Mesendoderm (in vitro differentiated cells): ENCODE results near the gene STYK1.

Source experiments
- DNase-seq: peaks from one replicate; pipeline ENCODE4 v3.0.0; 2013
- H2AK5ac ChIP-seq: 2 replicates; pipeline ENCODE4 v1.6.1; 2013; ENCODE audit warnings: low read length, inconsistent platforms
- H2BK120ac ChIP-seq: 2 replicates; pipeline ENCODE4 v1.6.1; 2013; ENCODE audit warnings: low read depth, mild to moderate bottlenecking, low read length, moderate library complexity, mixed read lengths
- H2BK15ac ChIP-seq: replicated peaks from 2 replicates; pipeline ENCODE4 v1.6.1; 2013; ENCODE audit warnings: low read depth, mild to moderate bottlenecking, moderate library complexity
- H2BK5ac ChIP-seq: 2 replicates; pipeline ENCODE4 v1.6.1; 2013; ENCODE audit warnings: low read length, inconsistent platforms
- H3K18ac ChIP-seq: 2 replicates; pipeline ENCODE4 v1.6.1; 2013; ENCODE audit warnings: mild to moderate bottlenecking, low read length, mixed read lengths
- H3K23ac ChIP-seq: one replicate; pipeline ENCODE4 v1.6.1; 2013; ENCODE audit warnings: low read length
- H3K27ac ChIP-seq: 2 replicates; pipeline ENCODE4 v1.5.1; 2013; ENCODE audit warnings: low read depth, mild to moderate bottlenecking, inconsistent platforms, low read length, moderate library complexity
- H3K27me3 ChIP-seq: 2 replicates; pipeline ENCODE4 v1.6.1; 2013; ENCODE audit warnings: low read length, control low read depth, mild to moderate bottlenecking, inconsistent platforms; ENCODE audit not compliant: insufficient read depth, poor library complexity
- H3K36me3 ChIP-seq: 2 replicates; pipeline ENCODE4 v1.6.1; 2013; ENCODE audit warnings: low read length, inconsistent platforms; ENCODE audit not compliant: control insufficient read depth, insufficient read depth
- H3K4ac ChIP-seq: one replicate; pipeline ENCODE4 v1.6.1; 2013; ENCODE audit warnings: low read depth, mild to moderate bottlenecking, low read length, moderate library complexity
- H3K4me1 ChIP-seq: 2 replicates; pipeline ENCODE4 v1.6.1; 2013; ENCODE audit warnings: low read depth, low read length, inconsistent platforms; ENCODE audit not compliant: control insufficient read depth
- H3K4me2 ChIP-seq: 2 replicates; pipeline ENCODE4 v1.6.1; 2013; ENCODE audit warnings: low read length
- H3K4me3 ChIP-seq: 2 replicates; pipeline ENCODE4 v1.5.1; 2013; ENCODE audit warnings: mild to moderate bottlenecking, low read length
- H3K56ac ChIP-seq: one replicate; pipeline ENCODE4 v1.6.1; 2013; ENCODE audit warnings: low read length
- H3K79me1 ChIP-seq: 2 replicates; pipeline ENCODE4 v1.6.1; 2013; ENCODE audit warnings: low read length, inconsistent platforms
- H3K79me2 ChIP-seq: 2 replicates; pipeline ENCODE4 v1.6.1; 2013; ENCODE audit warnings: mild to moderate bottlenecking, low read length; ENCODE audit not compliant: control insufficient read depth, insufficient read depth
- H3K9ac ChIP-seq: 2 replicates; pipeline ENCODE4 v1.6.1; 2013; ENCODE audit warnings: low read length, inconsistent platforms
- H4K5ac ChIP-seq: one replicate; pipeline ENCODE4 v1.6.1; 2013; ENCODE audit warnings: low read length
- H4K8ac ChIP-seq: one replicate; pipeline ENCODE4 v1.6.1; 2013; ENCODE audit warnings: low read depth, mild to moderate bottlenecking, control low read depth, low read length, moderate library complexity
- WGBS: extraction: QIAGEN DNeasy Blood & Tissue Kit; methylation state at CpG from one replicate; pipeline ENCODE4 v1.1.7; 2013; ENCODE audit warnings: low lambda C conversion rate, missing lambda C conversion rate; ENCODE audit not compliant: insufficient coverage; ENCODE audit errors: extremely low coverage; 5-methylcytosine and 5-hydroxymethylcytosine counted together

STYK1 gene

DNA sequence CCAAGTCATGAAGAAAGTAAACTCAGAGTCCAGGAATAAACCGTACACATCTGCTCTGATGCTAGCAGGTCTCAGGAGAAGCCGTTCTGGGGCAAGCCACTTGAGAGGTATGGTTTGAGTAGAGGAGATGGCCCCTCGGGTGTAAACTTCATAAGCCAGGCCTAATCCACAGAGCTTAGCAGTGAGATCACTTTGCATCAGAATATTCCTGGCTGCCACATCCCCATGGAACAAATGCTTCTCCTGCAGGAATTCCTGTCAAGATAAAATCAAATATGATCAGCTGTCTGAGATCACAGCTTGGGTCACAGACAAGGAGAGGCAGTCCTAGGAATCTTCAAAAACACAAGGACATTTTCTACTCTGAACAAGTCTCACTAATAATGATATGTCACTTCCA lies 49.2 kb downstream of the STYK1 start:
- no peaks in the 10 kb centered on the region for H3K79me1 ChIP-seq
- H2BK120ac ChIP-seq, result no peak overlapping the region
- no peak overlapping the region for H4K5ac ChIP-seq
- H3K4ac ChIP-seq, result no peak overlapping the region
- no peak for DNase-seq
- no peak overlapping the region for H3K9ac ChIP-seq
- H3K4me2 ChIP-seq, result no peak overlapping the region
- no peak overlapping the region for H3K4me3 ChIP-seq
- no peak overlapping the region for H2BK15ac ChIP-seq
- H3K27ac ChIP-seq, result no peak overlapping the region
- no peak overlapping the region for H2BK5ac ChIP-seq
- no peaks in the 10 kb centered on the region for H3K36me3 ChIP-seq
- no peaks in the 10 kb centered on the region for H3K79me2 ChIP-seq
- no peaks in the 10 kb centered on the region for H3K4me1 ChIP-seq
- no peak overlapping the region for H3K23ac ChIP-seq
- WGBS, result no CpG with 5 or more reads among the region's 3 CpGs
- H3K27me3 ChIP-seq, result no peaks in the 10 kb centered on the region
- H2AK5ac ChIP-seq, result no peak overlapping the region
- no peak overlapping the region for H3K18ac ChIP-seq
- no peak overlapping the region for H3K56ac ChIP-seq
- H4K8ac ChIP-seq, result no peak overlapping the region

DNA sequence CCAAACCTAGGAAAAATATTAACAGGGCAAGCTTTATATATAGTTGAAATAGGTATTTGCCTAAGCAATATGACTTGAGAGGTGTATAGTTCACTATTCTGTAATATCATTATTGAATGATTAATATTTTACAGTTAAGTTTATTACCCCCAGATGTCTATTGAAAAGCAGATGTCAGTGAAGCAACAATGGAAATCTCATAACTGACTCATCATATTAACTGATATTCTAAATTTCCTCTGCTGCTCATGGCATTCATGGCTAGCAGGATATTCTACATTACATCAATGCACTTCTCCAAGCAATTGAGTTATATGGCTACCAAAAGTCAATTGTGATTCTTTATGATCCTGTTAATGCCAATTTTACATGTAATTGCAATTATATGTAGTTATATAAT lies 50.7 kb downstream of the STYK1 start:
- no peak overlapping the region for H2BK120ac ChIP-seq
- H3K4me1 ChIP-seq, result no peaks in the 10 kb centered on the region
- no peak overlapping the region for H3K18ac ChIP-seq
- no peak overlapping the region for H2BK15ac ChIP-seq
- no peaks in the 10 kb centered on the region for H3K79me2 ChIP-seq
- H3K36me3 ChIP-seq, result no peaks in the 10 kb centered on the region
- no peak overlapping the region for H4K5ac ChIP-seq
- H4K8ac ChIP-seq, result no peak overlapping the region
- no peaks in the 10 kb centered on the region for H3K27me3 ChIP-seq
- no peak overlapping the region for H3K56ac ChIP-seq
- H3K4me2 ChIP-seq, result no peak overlapping the region
- no peak overlapping the region for H3K23ac ChIP-seq
- no peak for DNase-seq
- no peak overlapping the region for H2BK5ac ChIP-seq
- H2AK5ac ChIP-seq, result no peak overlapping the region
- no peak overlapping the region for H3K4ac ChIP-seq
- no peak overlapping the region for H3K9ac ChIP-seq
- no peak overlapping the region for H3K27ac ChIP-seq
- H3K4me3 ChIP-seq, result no peak overlapping the region
- H3K79me1 ChIP-seq, result no peaks in the 10 kb centered on the region

DNA sequence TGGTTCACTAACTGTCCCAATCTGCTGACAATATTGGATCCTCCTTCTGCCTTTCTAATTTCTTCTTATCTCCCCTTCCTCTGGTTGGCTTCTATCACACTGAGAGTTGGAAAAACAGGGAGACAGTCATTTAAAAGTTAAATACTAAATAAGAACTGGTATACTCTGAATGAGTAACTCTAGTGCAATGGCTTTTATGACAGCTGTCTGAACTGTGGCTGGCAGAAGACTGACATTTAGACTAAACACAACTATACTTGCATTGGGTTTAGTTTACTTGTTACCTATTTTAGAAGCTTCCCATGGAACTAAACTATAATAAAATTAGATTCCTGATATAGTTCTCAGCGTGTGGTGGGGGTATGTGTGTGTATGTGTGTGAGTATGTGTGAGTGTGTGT lies 52.6 kb downstream of the STYK1 start:
- Histone ChIP-seq H3K4ac (no peak overlapping the region), H3K79me2 (no peaks in the 10 kb centered on the region), H4K8ac (no peak overlapping the region), H2BK120ac (no peak overlapping the region), H3K18ac (no peak overlapping the region), H3K79me1 (no peaks in the 10 kb centered on the region), H3K27ac (no peak overlapping the region), H2BK15ac (no peak overlapping the region), H3K23ac (no peak overlapping the region), H3K36me3 (no peaks in the 10 kb centered on the region), H3K4me1 (no peaks in the 10 kb centered on the region), H3K4me3 (no peak overlapping the region), H3K27me3 (no peaks in the 10 kb centered on the region), H3K56ac (no peak overlapping the region), H2AK5ac (no peak overlapping the region), H3K9ac (no peak overlapping the region), H3K4me2 (no peak overlapping the region), H2BK5ac (no peak overlapping the region), H4K5ac (no peak overlapping the region)
- no CpG with 5 or more reads among the region's 1 CpG for WGBS
- DNase-seq, result no peak

DNA sequence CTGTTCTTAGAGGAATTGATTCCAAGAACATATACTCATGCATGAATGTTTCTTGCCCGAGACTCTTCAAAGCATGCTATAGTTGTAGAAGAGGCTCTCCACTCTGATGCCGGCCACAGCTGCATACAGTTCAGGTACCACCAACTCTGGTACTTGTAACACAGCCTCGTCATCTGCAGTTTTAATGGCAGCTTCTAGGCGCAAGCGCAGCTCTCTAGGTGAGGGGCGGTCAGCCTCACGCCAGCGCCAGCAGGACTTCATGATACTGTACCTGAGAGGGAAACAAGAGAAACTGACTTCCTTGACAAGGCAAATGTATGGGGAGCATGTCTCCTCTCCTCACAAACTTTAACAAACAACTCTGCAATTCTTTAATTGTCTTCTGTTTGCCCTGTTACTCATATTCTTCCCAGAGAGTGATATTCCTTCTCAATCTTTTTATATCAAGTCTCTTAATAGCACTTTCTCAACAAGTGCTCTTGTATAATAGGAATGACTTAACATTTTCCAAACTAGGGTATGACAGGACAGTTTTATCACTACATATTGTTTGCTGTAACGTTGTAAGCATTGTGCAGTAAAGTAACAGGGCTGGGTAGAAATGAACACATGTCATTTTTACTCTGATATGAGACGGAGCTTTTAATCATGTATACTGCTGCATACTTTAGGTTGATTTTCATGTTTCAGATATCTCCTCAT lies 53.6 kb downstream of the STYK1 start:
- H3K36me3 ChIP-seq, result no peaks in the 10 kb centered on the region
- no peak overlapping the region for H2BK15ac ChIP-seq
- H3K27ac ChIP-seq, result no peak overlapping the region
- H3K23ac ChIP-seq, result no peak overlapping the region
- H3K79me2 ChIP-seq, result no peaks in the 10 kb centered on the region
- H3K4ac ChIP-seq, result no peak overlapping the region
- no peak overlapping the region for H3K4me2 ChIP-seq
- H3K4me1 ChIP-seq, result no peaks in the 10 kb centered on the region
- DNase-seq, result no peak
- H3K27me3 ChIP-seq, result no peaks in the 10 kb centered on the region
- no peak overlapping the region for H3K56ac ChIP-seq
- no peak overlapping the region for H2BK5ac ChIP-seq
- no peak overlapping the region for H3K18ac ChIP-seq
- H4K5ac ChIP-seq, result no peak overlapping the region
- H2AK5ac ChIP-seq, result no peak overlapping the region
- no peak overlapping the region for H4K8ac ChIP-seq
- no CpG with 5 or more reads among the region's 10 CpGs for WGBS
- no peak overlapping the region for H2BK120ac ChIP-seq
- no peak overlapping the region for H3K9ac ChIP-seq
- H3K4me3 ChIP-seq, result no peak overlapping the region
- H3K79me1 ChIP-seq, result no peaks in the 10 kb centered on the region

DNA sequence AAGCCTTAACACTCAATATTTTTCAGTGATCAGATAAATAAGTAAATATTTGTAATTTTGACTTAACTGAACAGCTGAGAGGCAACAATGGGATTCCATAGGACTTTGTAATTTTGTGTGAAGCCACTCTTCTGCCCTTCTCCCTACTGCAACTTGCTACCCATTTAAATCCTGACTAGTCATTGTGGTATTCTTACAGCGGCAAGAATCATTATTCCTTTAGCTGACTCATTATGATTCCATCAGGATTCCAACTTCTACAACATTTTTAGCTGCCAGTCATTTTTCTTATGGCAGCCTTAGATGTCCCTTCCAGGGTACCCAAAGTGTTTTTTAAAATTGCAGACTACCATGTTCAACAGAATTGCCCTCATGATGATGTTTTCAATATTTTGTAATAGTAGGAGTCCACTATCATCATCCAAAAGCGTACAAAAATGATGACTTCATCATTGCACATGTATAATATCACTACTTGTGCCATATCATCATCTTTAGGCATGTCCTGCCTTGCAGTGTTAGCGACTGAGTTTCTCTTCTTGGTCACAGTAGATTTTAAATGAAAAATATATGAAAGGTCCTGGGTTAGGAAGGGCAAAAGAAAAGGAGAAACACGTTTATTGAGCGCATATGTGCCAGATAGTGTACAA lies 55.4 kb downstream of the STYK1 start:
- no peak overlapping the region for H3K18ac ChIP-seq
- H2BK5ac ChIP-seq, result no peak overlapping the region
- no peaks in the 10 kb centered on the region for H3K79me1 ChIP-seq
- no peaks in the 10 kb centered on the region for H3K4me1 ChIP-seq
- no peaks in the 10 kb centered on the region for H3K36me3 ChIP-seq
- no CpG with 5 or more reads among the region's 5 CpGs for WGBS
- H3K4me2 ChIP-seq, result no peak overlapping the region
- no peak overlapping the region for H4K8ac ChIP-seq
- no peak for DNase-seq
- H3K27ac ChIP-seq, result no peak overlapping the region
- no peak overlapping the region for H3K4ac ChIP-seq
- no peak overlapping the region for H3K56ac ChIP-seq
- no peak overlapping the region for H2AK5ac ChIP-seq
- no peak overlapping the region for H2BK120ac ChIP-seq
- no peak overlapping the region for H2BK15ac ChIP-seq
- H3K4me3 ChIP-seq, result no peak overlapping the region
- no peak overlapping the region for H3K23ac ChIP-seq
- no peak overlapping the region for H4K5ac ChIP-seq
- H3K9ac ChIP-seq, result no peak overlapping the region
- H3K27me3 ChIP-seq, result no peaks in the 10 kb centered on the region
- H3K79me2 ChIP-seq, result no peaks in the 10 kb centered on the region

DNA sequence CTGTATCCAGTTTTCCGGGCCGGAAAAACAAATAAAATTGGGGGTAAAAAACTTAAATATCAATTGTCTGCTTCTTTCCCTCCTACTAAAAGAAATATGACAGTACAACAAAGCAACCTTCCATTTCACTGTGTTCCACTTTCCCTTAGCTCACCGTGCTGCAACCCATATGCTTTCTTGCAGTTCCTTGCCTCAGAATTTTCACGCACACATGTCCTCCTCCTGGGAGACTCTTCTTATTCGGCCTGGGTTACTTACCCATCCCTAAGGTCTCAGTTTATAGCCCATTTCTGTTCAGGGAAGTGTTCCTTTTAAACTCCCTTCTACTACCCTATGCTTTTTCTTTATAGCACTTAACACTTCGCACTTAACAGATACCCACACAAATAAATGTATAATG lies 56.0 kb downstream of the STYK1 start:
- H3K27me3 ChIP-seq, result no peaks in the 10 kb centered on the region
- no peak overlapping the region for H3K4ac ChIP-seq
- no peak overlapping the region for H2BK5ac ChIP-seq
- no peak overlapping the region for H4K8ac ChIP-seq
- H4K5ac ChIP-seq, result no peak overlapping the region
- no peak overlapping the region for H3K23ac ChIP-seq
- H2BK15ac ChIP-seq, result no peak overlapping the region
- no peak overlapping the region for H3K56ac ChIP-seq
- no peaks in the 10 kb centered on the region for H3K36me3 ChIP-seq
- no peak overlapping the region for H3K4me3 ChIP-seq
- DNase-seq, result no peak
- no peaks in the 10 kb centered on the region for H3K4me1 ChIP-seq
- no peak overlapping the region for H3K9ac ChIP-seq
- peaks cover 5% of the 10 kb centered on the region for H3K79me2 ChIP-seq
- no peak overlapping the region for H3K4me2 ChIP-seq
- no peak overlapping the region for H2AK5ac ChIP-seq
- H3K79me1 ChIP-seq, result no peaks in the 10 kb centered on the region
- WGBS, result no CpG with 5 or more reads among the region's 6 CpGs
- H3K27ac ChIP-seq, result no peak overlapping the region
- no peak overlapping the region for H3K18ac ChIP-seq
- no peak overlapping the region for H2BK120ac ChIP-seq
